H1 (cell line): ENCODE data around the gene CFAP61. TPM values are rescaled to one million over a fixed set of nuclear protein-coding genes. Genes with fewer than 3 reads are reported as not detected.

Experiments
- CTCF ChIA-PET: fragments of 300-600 bp; sonication (Branson Sonifier 250); formaldehyde crosslinking; loops from one replicate; lab custom pipeline; 2021; ENCODE audit not compliant: partially characterized antibody; lab: Charles Lee
- POLR2A ChIA-PET: fragments of 300-600 bp; sonication (Branson Sonifier 250); formaldehyde crosslinking; loops from one replicate; lab custom pipeline; 2021; ENCODE audit warnings: inconsistent platforms; ENCODE audit not compliant: partially characterized antibody; lab: Charles Lee
- DNase-seq, 2 experiments: peaks; one replicate each; pipeline versions ENCODE4 v3.0.0 to v3.0.0-alpha.2; 2010 to 2022; ENCODE audit warnings: low spot score in 2 of 2, low read depth in 1 of 2, mixed read lengths in 1 of 2
- FAIRE-seq: peaks from 2 replicates; lab custom pipeline; 2011; peaks lifted over from hg19 to GRCh38; lab: Jason Lieb, UNC
- H2AFZ ChIP-seq: 2 replicates; pipeline ENCODE4 v1.8.1; 2012; ENCODE audit warnings: low read length, inconsistent platforms
- H2AK5ac ChIP-seq: 2 replicates; pipeline ENCODE4 v1.6.1; 2013; ENCODE audit warnings: low read depth, low read length
- H2BK120ac ChIP-seq: replicated peaks from 2 replicates; pipeline ENCODE3; 2013; ENCODE audit warnings: low read depth, low read length, inconsistent platforms
- H2BK12ac ChIP-seq: 2 replicates; pipeline ENCODE4 v1.6.1; 2013; ENCODE audit warnings: low read depth, low read length
- H2BK15ac ChIP-seq: 2 replicates; pipeline ENCODE4 v1.6.1; 2013; ENCODE audit warnings: low read length
- H2BK20ac ChIP-seq: 2 replicates; pipeline ENCODE4 v1.6.1; 2013; ENCODE audit warnings: low read length
- H2BK5ac ChIP-seq: 2 replicates; pipeline ENCODE4 v1.6.1; 2013; ENCODE audit warnings: low read depth, low read length
- H3K14ac ChIP-seq: 2 replicates; pipeline ENCODE4 v1.6.1; 2013; ENCODE audit warnings: inconsistent platforms; ENCODE audit not compliant: insufficient read length
- H3K18ac ChIP-seq: 2 replicates; pipeline ENCODE4 v1.6.1; 2013; ENCODE audit warnings: low read length; ENCODE audit errors: extremely low read depth
- H3K23ac ChIP-seq: 2 replicates; pipeline ENCODE4 v1.6.1; 2013; ENCODE audit warnings: inconsistent platforms; ENCODE audit not compliant: insufficient read length
- H3K23me2 ChIP-seq: 2 replicates; pipeline ENCODE4 v1.6.1; 2013; ENCODE audit warnings: low read depth, low read length
- H3K27ac ChIP-seq: 2 replicates; pipeline ENCODE4 v1.6.1; 2011; ENCODE audit warnings: low read depth, low read length, inconsistent platforms
- H3K27me3 ChIP-seq, 4 experiments: replicated peaks in 1 of 4; 1 replicate in 1 of 4; 2 replicates in 3 of 4; pipeline versions ENCODE4 v1.6.1 to v1.8.1; 2011 to 2013; ENCODE audit warnings: low read length in 3 of 4, mild to moderate bottlenecking in 3 of 4, inconsistent platforms in 2 of 4, mixed read lengths in 2 of 4, moderate library complexity in 1 of 4; ENCODE audit not compliant: control insufficient read depth in 3 of 4, insufficient read depth in 3 of 4; ENCODE audit errors: extremely low read depth in 1 of 4
- H3K36me3 ChIP-seq, 4 experiments: 2 replicates each; pipeline versions ENCODE4 v1.6.1 to v1.8.1; 2011 to 2013; ENCODE audit warnings: mild to moderate bottlenecking in 4 of 4, low read length in 3 of 4, moderate library complexity in 2 of 4, control low read depth in 1 of 4, inconsistent platforms in 1 of 4; ENCODE audit not compliant: insufficient read depth in 4 of 4, control insufficient read depth in 2 of 4
- H3K4ac ChIP-seq: replicated peaks from 2 replicates; pipeline ENCODE3; 2013; ENCODE audit warnings: low read length, low read depth, mixed read lengths, inconsistent platforms; ENCODE audit not compliant: insufficient read length
- H3K4me1 ChIP-seq, 4 experiments: replicated peaks in 1 of 4; 1 replicate in 1 of 4; 2 replicates in 3 of 4; pipeline versions ENCODE4 v1.6.1 to v1.8.1; 2011 to 2013; ENCODE audit warnings: low read length in 3 of 4, inconsistent platforms in 2 of 4, mixed read lengths in 1 of 4; ENCODE audit not compliant: insufficient read depth in 4 of 4, control insufficient read depth in 3 of 4
- H3K4me2 ChIP-seq, 2 experiments: 2 replicates each; pipeline versions ENCODE4 v1.6.1 to v1.8.1; 2011 to 2013; ENCODE audit warnings: low read depth in 2 of 2, low read length in 2 of 2, control low read depth in 1 of 2, inconsistent platforms in 1 of 2, mild to moderate bottlenecking in 1 of 2; ENCODE audit not compliant: insufficient read depth in 1 of 2
- H3K4me3 ChIP-seq, 4 experiments: fragments of 200-600, 300-600 bp in 1 of 4; sonication (generic), shearing (Covaris generic), sonication (Bioruptor Twin) in 1 of 4; 2 replicates each; pipeline versions ENCODE4 v1.5.1 to v1.8.1; 2011 to 2016; ENCODE audit warnings: low read length in 4 of 4, low read depth in 3 of 4, control low read depth in 2 of 4, inconsistent platforms in 2 of 4, mild to moderate bottlenecking in 2 of 4, mixed read lengths in 1 of 4, moderate library complexity in 1 of 4; ENCODE audit not compliant: insufficient read depth in 2 of 4; ENCODE audit errors: extremely low read depth in 1 of 4
- H3K56ac ChIP-seq: replicated peaks from 2 replicates; pipeline ENCODE3; 2013; ENCODE audit warnings: low read depth, mild to moderate bottlenecking, mixed read lengths, low read length, inconsistent platforms; ENCODE audit not compliant: insufficient read length
- H3K79me1 ChIP-seq: 2 replicates; pipeline ENCODE4 v1.6.1; 2013; ENCODE audit warnings: low read depth, low read length, control low read depth
- H3K79me2 ChIP-seq, 2 experiments: 2 replicates each; pipeline versions ENCODE4 v1.6.1 to v1.8.1; 2012 to 2013; ENCODE audit warnings: low read length in 2 of 2, mild to moderate bottlenecking in 2 of 2, inconsistent platforms in 1 of 2; ENCODE audit not compliant: insufficient read depth in 2 of 2, control insufficient read depth in 1 of 2
- H3K9ac ChIP-seq, 4 experiments: replicated peaks in 1 of 4; 1 replicate in 1 of 4; 2 replicates in 3 of 4; pipeline versions ENCODE4 v1.6.1 to v1.8.1; 2011 to 2013; ENCODE audit warnings: low read depth in 3 of 4, low read length in 3 of 4, control low read depth in 2 of 4, mild to moderate bottlenecking in 2 of 4, moderate library complexity in 2 of 4, inconsistent platforms in 1 of 4; ENCODE audit errors: extremely low read depth in 1 of 4
- H3K9me3 ChIP-seq, 2 experiments: 2 replicates each; pipeline versions ENCODE4 v1.6.1 to v1.8.1; 2012 to 2013; ENCODE audit warnings: mild to moderate bottlenecking in 2 of 2, moderate library complexity in 2 of 2, control low read depth in 1 of 2, inconsistent platforms in 1 of 2, low read depth in 1 of 2, low read length in 1 of 2, mixed read lengths in 1 of 2; ENCODE audit not compliant: insufficient read depth in 2 of 2
- H4K20me1 ChIP-seq, 2 experiments: replicated peaks in 1 of 2; 2 replicates each; pipeline versions ENCODE3 to v1.8.1; 2011 to 2013; ENCODE audit warnings: inconsistent platforms in 2 of 2, low read length in 2 of 2, mild to moderate bottlenecking in 1 of 2; ENCODE audit not compliant: insufficient read depth in 2 of 2, control insufficient read depth in 1 of 2
- H4K5ac ChIP-seq: 2 replicates; pipeline ENCODE4 v1.6.1; 2013; ENCODE audit warnings: low read length, low read depth, mixed read lengths, inconsistent platforms; ENCODE audit not compliant: insufficient read length
- H4K8ac ChIP-seq: 2 replicates; pipeline ENCODE4 v1.8.0; 2013; ENCODE audit warnings: mild to moderate bottlenecking, moderate library complexity, low read length, inconsistent platforms; ENCODE audit not compliant: insufficient read depth; ENCODE audit errors: extremely low read depth
- H4K91ac ChIP-seq: replicated peaks from 2 replicates; pipeline ENCODE3; 2013; ENCODE audit warnings: low read length, mixed read lengths, inconsistent platforms; ENCODE audit not compliant: insufficient read length
- CTCF ChIP-seq, 3 experiments: IDR thresholded peaks; 1 replicate in 2 of 3; 2 replicates in 1 of 3; pipeline versions ENCODE4 v1.5.1 to v1.6.1; 2011; ENCODE audit warnings: low read length in 3 of 3, mild to moderate bottlenecking in 3 of 3, inconsistent platforms in 2 of 3, low read depth in 1 of 3, moderate library complexity in 1 of 3; ENCODE audit not compliant: insufficient read depth in 1 of 3; ENCODE audit errors: control extremely low read depth in 1 of 3
- POU5F1 ChIP-seq: IDR thresholded peaks from 2 replicates; pipeline ENCODE4 v1.6.1; 2011; ENCODE audit warnings: low read depth, mild to moderate bottlenecking, low read length, moderate library complexity
- RAD21 ChIP-seq, 2 experiments: IDR thresholded peaks in 1 of 2; conservative IDR thresholded peaks in 1 of 2; 2 replicates each; pipeline ENCODE4 v1.6.1; 2011; ENCODE audit warnings: low read depth in 2 of 2, low read length in 2 of 2, improper control_type of control experiment in 1 of 2, inconsistent platforms in 1 of 2, mild to moderate bottlenecking in 1 of 2, moderate library complexity in 1 of 2
- WGBS, 2 experiments: shearing (Covaris generic) in 1 of 2; methylation state at CpG; one replicate each; pipeline versions ENCODE4 v1.1.6 to v1.1.7; 2013 to 2015; ENCODE audit warnings: low lambda C conversion rate in 2 of 2, mixed read lengths in 2 of 2, inconsistent platforms in 1 of 2, low coverage in 1 of 2, missing lambda C conversion rate in 1 of 2; ENCODE audit not compliant: insufficient replicate concordance in 2 of 2, insufficient coverage in 1 of 2, insufficient read length in 1 of 2; ENCODE audit errors: extremely low coverage in 1 of 2, missing lambda C conversion rate in 1 of 2; 5-methylcytosine and 5-hydroxymethylcytosine counted together
- polyA plus RNA-seq, 7 experiments: library from polyadenylated mRNA; depleted of rRNA in 3 of 7; stranded (reverse) in 5 of 7; unstranded in 2 of 7; fragments of >200 nt in 5 of 7; fragments of 200-250 nt in 2 of 7; gene quantifications; 1 replicate in 5 of 7; 2 replicates in 1 of 7; 4 replicates in 1 of 7; pipeline versions ENCODE4 v1.2.1 to v1.2.3, GENCODE V29; 2011 to 2013; ENCODE audit warnings: missing spikeins in 2 of 7, mixed read lengths in 2 of 7
- total RNA-seq: library from RNA; stranded (reverse); fragmentation: NEBNext Ultra II Directional; extraction: Animal tissue kit (Norgen Biotek cat#: 25700); gene quantifications from 2 replicates; pipeline ENCODE4 v1.2.1, GENCODE V29; 2021

Gene CFAP61
- total and polyA plus RNA-seq, 2 of the 8 experiments (the other 6 are each of a cell fraction or from before 2014, with no cell fraction given): 0.29 to 0.61 TPM

GRCh38 chr20:20237093-20237959 is 185.0 kb downstream of the CFAP61 start:
- Histone ChIP-seq H3K79me2 (no peaks in the 10 kb centered on the region), H4K91ac (no peak overlapping the region), H2BK12ac (no peak overlapping the region), H3K4ac (no peak overlapping the region), H3K4me3 (no peak overlapping the region), H2BK15ac (no peak overlapping the region), H3K4me2 (no peak overlapping the region), H3K56ac (no peak overlapping the region), H2BK5ac (no peak overlapping the region), H3K18ac (no peak overlapping the region), H3K23ac (no peak overlapping the region), H3K9ac (no peak overlapping the region), H3K27me3 (no peaks in the 10 kb centered on the region; a peak in 1 of 7 replicates), H3K9me3 (no peaks in the 10 kb centered on the region), H2AK5ac (no peak overlapping the region), H3K79me1 (no peaks in the 10 kb centered on the region), H3K14ac (no peak overlapping the region), H4K5ac (no peak overlapping the region), H2BK20ac (no peak overlapping the region), H3K4me1 (no peaks in the 10 kb centered on the region), H2BK120ac (no peak overlapping the region), H2AFZ (peak overlapping the region; percentile 98), H4K20me1 (peaks cover 0 to 2% of the 10 kb centered on the region in 2 experiments), H3K27ac (no peak overlapping the region), H4K8ac (peak overlapping the region; percentile 39; the same call in 1 of the 2 replicates), H3K23me2 (no peaks in the 10 kb centered on the region), H3K36me3 (no peaks in the 10 kb centered on the region)
- TF ChIP-seq RAD21 (IDR thresholded peaks at IDR 0.05 in 1 of 2, conservative IDR thresholded peaks at IDR 0.05 in 1 of 2; ENCODE audit: low read depth in 2 of 2, low read length in 2 of 2) (peak; percentile 76 to 82), CTCF (IDR thresholded peaks at IDR 0.05; ENCODE audit: control extremely low read depth in 1 of 3, insufficient read depth in 1 of 3, low read depth in 1 of 3, low read length in 3 of 3) (peak; percentile 64 to 77 (median 77)), POU5F1 (no peak)
- 64% methylated on average over 11 of the region's 11 CpGs; no CpG with 5 or more reads in 1 of the 2 experiments for WGBS, 2 experiments
- POLR2A ChIA-PET: interaction anchor here (0.9 kb wide), 1 partner anchor 19 kb away, joined by 3 read pairs; no protein-coding TSS in a partner anchor
- FAIRE-seq (peak; percentile 90), DNase-seq (peak in 1 of 2 experiments; percentile 65)
- CTCF ChIA-PET: interaction anchor here (0.9 to 5.0 kb wide), 46 partner anchors 8 to 1263 kb away, joined by 3 to 88 read pairs (median 5); no protein-coding TSS in a partner anchor
